Esophagus muscularis mucosa (tissue), 4 donors: Measurements from ENCODE around the gene XG.

Experiments used
- EP300 ChIP-seq: sonication (generic); formaldehyde crosslinking; IDR thresholded peaks from one replicate; pipeline ENCODE4 v1.6.1; 2017; ENCODE audit warnings: antibody characterized with exemption
- POLR2A ChIP-seq: fragments of 450-650 bp; IDR thresholded peaks from one replicate; pipeline ENCODE4 v1.6.1; 2017; ENCODE audit warnings: antibody characterized with exemption, moderate library complexity, mild to moderate bottlenecking, low read depth
- TF ChIP-seq, protein P1 (sequence below), 3 experiments: fragments of 200-600 bp in 2 of 3; fragments of 450-650 bp in 1 of 3; sonication (generic) in 2 of 3; IDR thresholded peaks; one replicate each; pipeline ENCODE4 v1.5.1; 2017 to 2019; ENCODE audit warnings: antibody characterized with exemption in 3 of 3, mild to moderate bottlenecking in 2 of 3, moderate library complexity in 1 of 3

DNA sequence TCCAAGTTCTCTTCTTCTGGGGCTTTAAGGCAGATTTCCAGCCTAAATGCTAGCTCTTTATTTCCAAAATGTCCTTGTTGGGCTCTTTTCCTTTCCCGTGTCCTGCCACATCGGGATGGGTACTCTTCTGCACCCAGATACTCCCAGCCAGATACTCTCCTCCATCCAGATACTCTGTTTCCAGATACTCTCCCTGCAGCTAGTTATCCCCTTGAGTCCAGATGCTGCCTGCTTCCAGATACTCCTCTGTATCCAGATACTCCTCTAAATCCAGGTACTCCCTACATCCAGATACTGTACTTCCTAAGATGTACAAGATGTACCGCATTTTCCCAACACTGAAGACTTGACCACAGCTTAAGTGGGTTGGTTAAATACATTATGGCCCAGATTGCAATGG is 10.5 kb upstream of the XG start:
- TF ChIP-seq, protein P1, sequence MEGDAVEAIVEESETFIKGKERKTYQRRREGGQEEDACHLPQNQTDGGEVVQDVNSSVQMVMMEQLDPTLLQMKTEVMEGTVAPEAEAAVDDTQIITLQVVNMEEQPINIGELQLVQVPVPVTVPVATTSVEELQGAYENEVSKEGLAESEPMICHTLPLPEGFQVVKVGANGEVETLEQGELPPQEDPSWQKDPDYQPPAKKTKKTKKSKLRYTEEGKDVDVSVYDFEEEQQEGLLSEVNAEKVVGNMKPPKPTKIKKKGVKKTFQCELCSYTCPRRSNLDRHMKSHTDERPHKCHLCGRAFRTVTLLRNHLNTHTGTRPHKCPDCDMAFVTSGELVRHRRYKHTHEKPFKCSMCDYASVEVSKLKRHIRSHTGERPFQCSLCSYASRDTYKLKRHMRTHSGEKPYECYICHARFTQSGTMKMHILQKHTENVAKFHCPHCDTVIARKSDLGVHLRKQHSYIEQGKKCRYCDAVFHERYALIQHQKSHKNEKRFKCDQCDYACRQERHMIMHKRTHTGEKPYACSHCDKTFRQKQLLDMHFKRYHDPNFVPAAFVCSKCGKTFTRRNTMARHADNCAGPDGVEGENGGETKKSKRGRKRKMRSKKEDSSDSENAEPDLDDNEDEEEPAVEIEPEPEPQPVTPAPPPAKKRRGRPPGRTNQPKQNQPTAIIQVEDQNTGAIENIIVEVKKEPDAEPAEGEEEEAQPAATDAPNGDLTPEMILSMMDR (IDR thresholded peaks at IDR 0.05) = no peak
- TF ChIP-seq EP300 = no peak
- TF ChIP-seq POLR2A = no peak
